ENCODE results near the gene NPIPB2.
"Not testable (repeated sequence)": the region's sequence is repeated elsewhere in the genome, so short reads cannot be mapped to it uniquely, and the experiment has no call there.

The NPIPB2 gene

DNA sequence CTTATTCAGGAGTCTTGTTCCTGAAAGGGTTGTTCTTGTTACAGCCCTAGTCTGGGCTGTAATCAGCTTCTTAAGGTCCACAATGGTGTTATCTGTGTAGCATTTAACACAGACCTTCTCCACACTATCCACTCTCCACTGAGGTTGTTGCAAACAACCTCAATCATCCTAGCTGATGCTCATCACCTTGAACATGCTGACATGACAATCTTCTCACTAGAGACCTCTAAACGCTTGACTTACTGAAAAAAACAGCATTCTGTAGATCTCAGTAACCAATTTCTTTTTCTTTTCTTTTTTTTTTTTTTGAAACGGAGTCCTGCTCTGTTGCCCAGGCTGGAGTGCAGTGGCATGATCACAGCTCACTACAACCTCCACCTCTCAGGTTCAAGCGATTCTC is 26.7 kb upstream of the NPIPB2 start:
- in situ Hi-C loops (cut with HindIII; ENCODE audit: low sequenced_read_pairs) = no loop called here
- TF ChIP-seq, protein P1, sequence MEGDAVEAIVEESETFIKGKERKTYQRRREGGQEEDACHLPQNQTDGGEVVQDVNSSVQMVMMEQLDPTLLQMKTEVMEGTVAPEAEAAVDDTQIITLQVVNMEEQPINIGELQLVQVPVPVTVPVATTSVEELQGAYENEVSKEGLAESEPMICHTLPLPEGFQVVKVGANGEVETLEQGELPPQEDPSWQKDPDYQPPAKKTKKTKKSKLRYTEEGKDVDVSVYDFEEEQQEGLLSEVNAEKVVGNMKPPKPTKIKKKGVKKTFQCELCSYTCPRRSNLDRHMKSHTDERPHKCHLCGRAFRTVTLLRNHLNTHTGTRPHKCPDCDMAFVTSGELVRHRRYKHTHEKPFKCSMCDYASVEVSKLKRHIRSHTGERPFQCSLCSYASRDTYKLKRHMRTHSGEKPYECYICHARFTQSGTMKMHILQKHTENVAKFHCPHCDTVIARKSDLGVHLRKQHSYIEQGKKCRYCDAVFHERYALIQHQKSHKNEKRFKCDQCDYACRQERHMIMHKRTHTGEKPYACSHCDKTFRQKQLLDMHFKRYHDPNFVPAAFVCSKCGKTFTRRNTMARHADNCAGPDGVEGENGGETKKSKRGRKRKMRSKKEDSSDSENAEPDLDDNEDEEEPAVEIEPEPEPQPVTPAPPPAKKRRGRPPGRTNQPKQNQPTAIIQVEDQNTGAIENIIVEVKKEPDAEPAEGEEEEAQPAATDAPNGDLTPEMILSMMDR (IDR thresholded peaks at IDR 0.05; ENCODE audit: low read depth, low read length) = no peak
- no peak for DNase-seq (ENCODE audit: low read depth, low spot score)
- no peak overlapping the region for H3K4me3 ChIP-seq (ENCODE audit: low read depth, low read length)

DNA sequence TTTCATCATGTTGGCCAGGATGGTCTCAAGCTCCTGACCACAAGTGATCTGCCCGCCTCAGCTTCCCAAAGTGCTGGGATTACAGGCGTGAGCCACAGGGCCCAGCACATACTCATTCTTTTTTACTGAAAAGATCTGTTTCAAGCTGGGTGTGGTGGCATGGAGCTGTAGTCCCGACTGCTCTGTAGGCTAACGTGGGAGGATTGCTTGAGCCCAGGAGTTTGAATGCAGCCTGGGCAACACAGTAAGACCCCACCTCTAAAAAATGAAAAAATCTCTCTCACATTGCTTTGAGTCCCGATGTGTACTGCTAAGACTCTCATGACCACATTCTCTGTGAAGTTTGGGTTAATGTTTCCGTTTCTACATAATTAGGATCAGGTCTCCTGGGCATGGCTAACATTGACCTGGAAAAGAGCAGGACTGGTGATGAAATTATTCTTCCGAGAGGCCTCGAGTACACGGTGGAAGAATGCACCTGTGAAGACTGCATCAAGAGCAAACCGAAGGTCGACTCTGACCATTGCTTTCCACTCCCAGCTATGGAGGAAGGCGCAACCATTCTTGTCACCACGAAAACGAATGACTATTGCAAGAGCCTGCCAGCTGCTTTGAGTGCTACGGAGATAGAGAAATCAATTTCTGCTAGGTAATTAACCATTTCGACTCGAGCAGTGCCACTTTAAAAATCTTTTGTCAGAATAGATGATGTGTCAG is 25.5 kb upstream of the NPIPB2 start:
- in situ Hi-C loops (cut with HindIII; ENCODE audit: low sequenced_read_pairs) = no loop called here
- no peak for DNase-seq (ENCODE audit: low read depth, low spot score)
- H3K4me3 ChIP-seq (ENCODE audit: low read depth, low read length) = no peak overlapping the region
- TF ChIP-seq, protein P1 (IDR thresholded peaks at IDR 0.05; ENCODE audit: low read depth, low read length) = no peak

DNA sequence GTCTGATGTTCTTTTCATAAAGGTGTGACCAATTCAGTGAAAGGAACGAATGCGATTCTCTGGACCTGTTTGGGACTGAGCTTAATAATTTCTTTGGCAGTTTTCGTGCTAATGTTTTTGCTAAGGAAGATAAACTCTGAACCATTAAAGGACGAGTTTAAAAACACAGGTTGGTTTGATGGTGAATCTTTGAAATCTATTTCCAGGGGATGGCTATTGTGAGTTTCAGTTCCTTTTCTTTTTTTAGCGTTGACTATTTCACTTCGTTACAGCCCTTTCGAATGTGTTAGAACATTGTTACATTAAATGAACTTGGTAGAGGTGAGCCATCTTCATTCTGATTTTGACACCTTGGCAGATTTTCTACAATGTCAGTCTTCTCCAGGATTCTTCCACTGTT is 24.3 kb upstream of the NPIPB2 start:
- H3K4me3 ChIP-seq (ENCODE audit: low read depth, low read length) = no peak overlapping the region

DNA sequence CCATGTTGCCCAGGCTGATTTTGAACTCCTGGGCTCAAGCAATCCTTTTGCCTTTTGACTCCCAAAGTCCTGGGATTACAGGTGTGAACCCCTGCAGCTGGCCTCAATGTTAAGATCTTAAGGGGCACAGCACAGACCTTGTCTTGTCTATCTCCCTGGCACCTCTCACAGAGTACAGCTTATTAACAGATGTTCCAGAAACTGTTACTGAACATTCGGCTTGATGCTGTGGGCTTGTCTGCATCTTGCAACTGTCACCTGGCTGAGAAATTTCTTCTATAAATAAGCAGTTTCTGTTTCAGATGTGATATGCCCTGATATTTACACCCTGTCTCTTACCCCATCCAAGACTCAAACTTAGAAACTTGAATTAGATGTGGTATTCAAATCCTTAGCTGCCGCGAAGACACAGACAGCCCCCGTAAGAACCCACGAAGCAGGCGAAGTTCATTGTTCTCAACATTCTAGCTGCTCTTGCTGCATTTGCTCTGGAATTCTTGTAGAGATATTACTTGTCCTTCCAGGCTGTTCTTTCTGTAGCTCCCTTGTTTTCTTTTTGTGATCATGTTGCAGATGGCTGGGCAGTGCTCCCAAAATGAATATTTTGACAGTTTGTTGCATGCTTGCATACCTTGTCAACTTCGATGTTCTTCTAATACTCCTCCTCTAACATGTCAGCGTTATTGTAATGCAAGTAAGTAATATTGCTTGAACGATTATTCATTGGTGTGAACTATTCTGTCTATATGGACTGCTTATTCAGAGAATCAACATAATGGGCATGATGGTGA is 23.1 kb upstream of the NPIPB2 start, which contains the start of gene TNFRSF17:
Gene TNFRSF17, plus strand, starts transcription at position 450 of the 791 bp plus-strand sequence. Its CDS starts 115 bp downstream, at position 565.
- H3K4me3 ChIP-seq (ENCODE audit: low read depth, low read length) = no peak within 1 kb of the TSS
- in situ Hi-C loops (cut with HindIII; ENCODE audit: low sequenced_read_pairs) = no loop called here
- DNase-seq (ENCODE audit: low read depth, low spot score) = no peak
- TF ChIP-seq, protein P1 (IDR thresholded peaks at IDR 0.05; ENCODE audit: low read depth, low read length) = no peak

More for the DNA sequence above, 24.3 kb upstream of the NPIPB2 start:
- no peak for DNase-seq (ENCODE audit: low read depth, low spot score)
- TF ChIP-seq, protein P1 (IDR thresholded peaks at IDR 0.05; ENCODE audit: low read depth, low read length) = no peak
- in situ Hi-C loops (cut with HindIII; ENCODE audit: low sequenced_read_pairs) = no loop called here

DNA sequence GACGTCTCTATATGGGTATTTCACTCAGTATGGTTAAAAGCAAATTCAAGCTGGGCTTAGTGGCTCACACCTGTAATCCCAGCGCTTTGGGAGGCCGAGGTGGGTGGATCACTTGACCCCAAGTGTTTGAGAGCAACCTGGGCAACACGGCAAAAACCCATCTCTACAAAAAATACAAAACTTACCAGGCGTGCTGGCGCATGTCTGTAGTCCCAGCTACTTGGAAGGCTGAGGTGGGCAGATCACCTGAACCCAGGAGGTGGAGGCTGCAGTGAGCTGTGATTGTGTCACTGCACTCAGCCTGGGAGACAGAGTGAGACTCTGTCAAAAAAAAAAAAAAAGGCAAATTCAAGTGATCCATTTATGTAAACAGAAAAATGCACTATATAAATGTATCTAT is 21.9 kb upstream of the NPIPB2 start:
- TF ChIP-seq, protein P1 (IDR thresholded peaks at IDR 0.05; ENCODE audit: low read depth, low read length) = no peak
- in situ Hi-C loops (cut with HindIII; ENCODE audit: low sequenced_read_pairs) = no loop called here
- no peak for DNase-seq (ENCODE audit: low read depth, low spot score)
- H3K4me3 ChIP-seq (ENCODE audit: low read depth, low read length) = no peak overlapping the region

DNA sequence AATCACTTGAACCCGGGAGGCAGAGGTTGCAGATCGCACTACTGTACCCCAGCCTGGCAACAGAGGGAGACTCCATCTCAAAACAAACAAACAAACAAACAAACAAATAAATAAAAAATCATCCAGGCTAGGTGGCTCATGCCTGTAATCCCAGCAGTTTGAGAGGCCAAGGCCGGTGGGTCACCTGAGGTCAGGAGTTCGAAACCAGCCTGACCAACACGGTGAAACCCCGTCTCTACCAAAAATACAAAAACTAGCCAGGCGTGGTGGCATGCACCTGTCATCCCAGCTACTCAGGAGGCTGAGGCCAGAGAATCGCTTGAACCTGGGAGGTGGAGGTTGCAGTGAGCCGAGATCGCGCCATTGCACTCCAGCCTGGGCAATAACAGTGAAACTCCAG is 21.1 kb upstream of the NPIPB2 start:
- H3K4me3 ChIP-seq (ENCODE audit: low read depth, low read length); in situ Hi-C loops (cut with HindIII; ENCODE audit: low sequenced_read_pairs); DNase-seq (ENCODE audit: low read depth, low spot score): not testable (repeated sequence)

DNA sequence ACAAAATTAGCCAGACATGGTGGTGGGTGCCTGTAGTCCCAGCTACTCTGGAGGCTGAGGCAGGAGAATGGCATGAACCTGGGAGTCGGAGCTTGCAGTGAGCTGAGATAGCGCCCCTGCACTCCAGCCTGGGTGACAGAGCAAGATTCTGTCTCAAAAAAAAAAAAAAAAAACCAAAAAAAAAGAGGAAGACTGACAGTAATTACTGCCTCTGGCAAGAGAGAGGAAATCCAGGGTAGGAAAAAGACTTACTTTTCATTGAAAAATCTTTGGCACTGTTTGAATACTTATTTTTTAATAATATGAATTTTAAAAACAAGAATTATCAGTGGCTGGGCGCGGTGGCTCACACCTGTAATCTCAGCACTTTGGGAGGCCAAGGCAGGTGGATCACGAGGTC is 20.6 kb upstream of the NPIPB2 start:
- DNase-seq (ENCODE audit: low read depth, low spot score); H3K4me3 ChIP-seq (ENCODE audit: low read depth, low read length); in situ Hi-C loops (cut with HindIII; ENCODE audit: low sequenced_read_pairs): not testable (repeated sequence)
